NCI-H69 (cell line): ENCODE measurements around the gene HEXD.
A peak's percentile ranks its signal among the peaks of the same experiment; 100 is the strongest.

Experiments used
- DNase-seq: peaks from one replicate; lab custom pipeline; 2025; lab: John Stamatoyannopoulos, UW

HEXD gene

DNA sequence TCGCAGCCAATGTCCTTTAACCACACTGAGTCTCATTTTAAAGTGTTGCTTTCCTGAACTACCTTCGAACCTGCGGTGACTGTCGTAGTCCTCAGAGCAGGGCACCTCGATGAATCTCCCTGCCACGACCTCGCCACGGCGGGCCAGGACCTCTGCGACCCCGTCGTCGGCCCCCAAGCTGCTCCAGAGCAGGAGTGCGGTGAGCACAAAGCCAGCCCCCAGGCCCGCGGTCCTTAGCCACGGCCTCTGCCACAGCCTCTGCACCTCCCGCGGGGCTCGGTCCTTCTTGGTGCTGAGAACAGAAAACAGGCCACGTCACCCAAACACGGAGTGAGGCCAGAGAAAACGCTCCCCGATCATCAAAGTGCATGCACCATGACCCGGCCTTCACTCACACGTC, 2.8 kb upstream of the HEXD start:
- no peak for DNase-seq

DNA sequence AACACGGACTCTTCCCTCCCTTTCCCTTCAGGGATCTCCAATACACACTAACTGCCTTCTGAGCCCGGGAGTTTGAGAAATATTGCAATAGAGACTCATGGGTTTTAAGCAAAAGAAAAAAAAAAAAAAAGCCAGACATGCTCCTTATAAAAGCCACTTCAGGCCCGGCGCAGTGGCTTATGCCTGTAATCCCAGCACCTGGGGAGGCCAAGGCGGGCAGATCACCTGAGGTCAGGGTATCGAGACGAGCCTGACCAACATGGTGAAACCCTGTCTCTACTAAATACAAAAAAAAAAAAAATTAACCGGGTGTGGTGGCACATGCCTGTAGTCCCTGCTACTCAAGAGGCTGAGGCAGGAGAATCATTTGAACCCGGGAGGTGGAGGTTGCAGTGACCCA, 2.4 kb upstream of the HEXD start:
- DNase-seq, result no peak

GRCh38 chr17:82416264-82416663, 1.9 kb upstream of the HEXD start:
- no peak for DNase-seq

- DNase-seq, result peak; percentile 46
Measured at GRCh38 chr17:82416771-82417170, 1.4 kb upstream of the HEXD start.

DNA sequence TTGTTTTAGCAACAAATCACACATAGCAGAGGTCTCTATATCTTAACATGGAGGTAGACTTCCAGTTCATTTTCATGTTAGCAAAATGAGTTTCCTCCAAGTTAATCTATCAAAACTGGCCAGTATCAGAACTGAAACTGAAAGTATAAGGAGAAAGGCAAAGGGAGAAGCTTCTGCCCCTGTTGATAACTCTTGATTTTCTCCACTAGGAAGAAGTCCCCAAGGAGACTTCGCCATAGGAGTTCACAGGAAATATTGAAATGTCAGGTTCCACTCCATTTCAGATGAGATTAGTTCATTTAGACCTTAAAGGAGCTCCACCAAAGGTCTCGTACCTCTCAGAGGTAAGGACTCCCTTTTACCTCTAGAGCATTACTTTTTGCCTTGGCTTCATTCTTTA, 1.4 kb downstream of the HEXD start:
- DNase-seq, result no peak

GRCh38 chr17:82424001-82424862, 6.1 kb downstream of the HEXD start:
- peak; percentile 68 for DNase-seq

- DNase-seq, result no peak
Measured at GRCh38 chr17:82424863-82425159, 6.7 kb downstream of the HEXD start.

- no peak for DNase-seq
Measured at GRCh38 chr17:82428546-82428945, 10.4 kb downstream of the HEXD start.

DNA sequence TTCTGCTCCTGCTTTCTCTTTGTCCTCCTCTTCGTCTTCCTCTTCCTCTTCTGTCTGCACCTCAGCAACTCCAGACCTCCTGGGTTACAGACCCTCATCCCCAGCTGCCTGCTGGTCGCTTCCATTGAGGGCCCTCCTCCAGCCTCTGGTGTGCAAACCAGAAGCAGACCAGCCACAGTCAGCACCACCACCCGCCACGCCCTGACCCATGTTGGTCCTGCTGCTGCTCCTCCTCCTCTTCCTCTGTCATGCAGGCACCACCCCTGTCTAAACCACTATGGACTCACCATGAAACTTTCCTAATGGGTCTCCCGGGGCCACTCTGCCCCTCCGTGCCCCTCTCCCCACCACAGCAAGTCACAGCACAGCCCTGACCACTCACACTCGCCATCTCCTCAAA, 11.7 kb downstream of the HEXD start:
- DNase-seq, result no peak

DNA sequence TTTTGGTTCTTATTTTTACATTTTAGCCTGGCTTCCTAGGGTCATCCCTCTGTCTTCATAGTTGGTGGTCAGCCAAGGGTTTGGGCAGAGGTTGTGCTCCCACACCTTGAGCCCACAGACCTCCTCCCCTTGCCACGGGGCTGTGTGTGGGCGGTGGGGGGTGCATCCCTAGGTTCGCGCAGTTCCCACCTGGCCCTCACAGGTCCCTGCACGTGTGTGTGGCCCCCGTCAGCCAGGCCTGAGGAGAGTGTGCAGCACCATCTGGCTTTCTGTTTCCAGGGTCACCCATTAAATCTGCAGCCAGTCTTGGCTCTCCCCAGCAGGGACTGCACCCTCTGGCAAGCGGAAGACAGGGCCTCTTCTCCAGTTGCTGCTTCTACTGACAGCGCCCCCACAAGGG, 13.9 kb downstream of the HEXD start:
- no peak for DNase-seq

DNA sequence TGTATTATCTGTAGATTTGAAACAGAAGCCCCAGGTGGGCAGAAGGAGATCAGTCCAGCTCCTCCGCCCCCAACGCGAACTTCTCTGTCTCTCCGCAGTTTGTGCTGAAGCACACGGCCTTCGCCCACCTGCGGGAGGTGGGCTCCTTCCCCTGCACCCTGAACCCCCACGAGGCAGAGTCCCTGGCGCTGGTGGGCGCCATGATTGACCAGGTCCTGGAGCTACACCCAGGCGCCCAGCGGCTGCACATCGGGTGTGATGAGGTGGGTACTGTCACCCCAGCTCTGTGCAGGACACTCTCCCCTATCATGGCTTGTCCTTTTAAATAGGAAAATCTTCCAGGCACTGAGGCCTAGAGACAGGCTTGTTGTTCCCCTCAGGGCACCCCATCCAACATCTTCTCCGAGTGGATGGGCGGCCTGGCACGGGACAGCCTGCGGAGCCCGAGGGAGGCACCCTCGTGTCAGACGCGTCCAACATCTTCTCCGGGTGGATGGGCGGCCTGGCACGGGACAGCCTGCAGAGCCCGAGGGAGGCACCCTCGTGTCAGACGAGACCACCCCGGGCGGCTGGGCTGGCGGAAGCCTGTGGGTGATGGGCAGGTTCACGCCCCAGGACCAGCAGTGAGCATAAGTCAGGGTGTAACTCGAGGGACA, 15.5 kb downstream of the HEXD start:
- no peak for DNase-seq

DNA sequence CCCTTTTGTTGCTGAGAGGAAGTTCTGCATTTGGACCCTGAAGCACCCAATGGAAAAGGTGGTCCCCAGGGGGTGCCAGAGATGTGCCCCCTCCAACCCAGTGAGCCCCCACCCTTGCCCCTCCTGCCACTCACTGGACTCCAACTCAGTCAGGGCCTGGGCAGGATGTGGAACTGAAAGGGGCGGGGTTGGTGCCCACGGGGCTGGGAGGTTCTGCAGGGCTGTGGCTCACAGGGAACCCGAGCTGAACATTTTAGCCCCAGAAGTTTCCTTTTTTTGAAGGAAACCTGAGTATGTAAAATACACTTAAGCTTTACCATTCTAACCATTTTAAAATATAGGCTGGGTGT, 16.0 kb downstream of the HEXD start:
- DNase-seq, result no peak

DNA sequence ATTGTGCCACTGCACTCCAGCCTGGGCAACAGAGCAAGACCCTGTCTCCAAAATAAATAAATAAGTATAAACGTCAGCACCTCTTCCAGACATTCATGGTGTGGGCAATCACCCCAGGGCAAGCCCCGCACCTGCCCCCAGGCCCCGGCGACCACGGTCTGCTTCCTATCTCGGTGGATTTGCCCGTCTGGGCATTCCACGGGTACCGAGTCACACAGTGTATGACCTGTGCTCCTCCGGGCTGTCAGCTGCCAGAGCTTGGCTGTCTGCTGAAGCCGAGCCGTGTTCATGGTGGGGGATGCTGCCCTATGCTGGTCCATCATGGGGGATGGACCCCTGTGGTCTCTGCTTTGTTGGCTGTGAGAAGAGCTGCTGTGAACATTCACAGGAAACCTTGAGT, 17.0 kb downstream of the HEXD start:
- no peak for DNase-seq

DNA sequence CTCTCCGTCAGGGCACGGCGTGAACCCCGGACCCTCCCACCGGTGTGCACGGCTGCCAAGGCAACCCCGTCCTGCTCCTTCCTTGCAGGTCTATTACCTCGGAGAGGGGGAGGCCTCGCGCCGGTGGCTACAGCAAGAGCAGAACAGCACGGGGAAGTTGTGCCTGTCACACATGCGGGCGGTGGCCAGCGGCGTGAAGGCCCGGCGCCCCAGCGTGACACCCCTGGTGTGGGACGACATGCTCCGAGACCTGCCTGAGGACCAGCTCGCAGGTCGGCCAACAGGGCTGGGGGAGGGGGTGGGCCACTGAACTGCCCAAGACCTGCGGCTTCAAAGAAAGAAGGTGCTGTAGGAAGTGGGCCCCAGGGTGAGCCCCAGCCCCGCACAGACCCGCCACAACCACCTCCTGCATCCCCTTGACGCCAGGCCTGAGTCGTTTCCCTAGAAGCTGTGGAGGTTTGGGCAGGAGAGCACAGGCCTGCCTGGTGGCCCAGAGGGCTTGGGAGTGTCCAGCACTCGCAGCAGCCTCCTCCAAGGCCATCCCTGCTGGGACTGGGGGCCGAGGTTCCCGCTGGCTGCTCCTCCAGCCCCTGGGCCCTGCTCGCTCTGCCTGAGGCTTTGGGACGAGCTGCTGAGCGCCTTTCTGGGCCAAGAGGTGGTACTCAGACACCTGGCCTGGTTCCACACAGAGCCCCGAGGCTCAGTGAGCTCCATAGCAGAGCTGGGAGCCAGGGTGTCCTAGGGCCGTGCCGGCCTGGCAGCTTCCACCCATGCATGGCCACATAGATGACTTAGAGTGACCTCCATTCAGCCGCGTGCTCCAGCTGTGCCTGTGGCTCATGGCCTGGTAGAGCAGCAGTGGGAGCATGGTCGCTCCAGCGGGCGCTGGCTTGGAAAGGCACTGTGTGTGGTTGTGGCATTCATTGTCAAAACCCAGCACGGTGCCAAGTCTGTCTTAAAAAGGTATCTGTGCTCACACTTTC, 17.7 kb downstream of the HEXD start:
- DNase-seq, result no peak

- DNase-seq, result no peak
Measured at GRCh38 chr17:82436601-82437324, 18.6 kb downstream of the HEXD start.

DNA sequence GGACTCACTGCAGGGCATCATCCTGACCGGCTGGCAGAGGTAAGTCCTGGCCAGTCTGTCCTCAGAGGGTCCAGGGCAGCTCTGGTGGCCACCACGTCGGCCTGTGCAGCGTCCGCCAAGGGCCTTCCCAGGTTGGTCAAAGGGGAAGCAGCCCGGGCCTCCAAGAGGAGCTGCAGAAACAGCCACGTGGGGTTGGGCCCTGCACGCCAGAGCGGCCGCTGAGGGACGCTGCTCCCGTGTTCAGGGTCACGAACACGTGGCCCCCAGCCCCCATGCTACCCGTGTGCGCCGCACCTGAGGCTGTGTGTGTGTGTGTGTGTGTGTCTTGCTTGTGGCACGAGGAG, 19.1 kb downstream of the HEXD start:
- no peak for DNase-seq

- DNase-seq, result no peak
Measured at GRCh38 chr17:82438401-82439193, 20.4 kb downstream of the HEXD start.

- DNase-seq, result no peak
Measured at GRCh38 chr17:82439194-82439828, 21.2 kb downstream of the HEXD start.

DNA sequence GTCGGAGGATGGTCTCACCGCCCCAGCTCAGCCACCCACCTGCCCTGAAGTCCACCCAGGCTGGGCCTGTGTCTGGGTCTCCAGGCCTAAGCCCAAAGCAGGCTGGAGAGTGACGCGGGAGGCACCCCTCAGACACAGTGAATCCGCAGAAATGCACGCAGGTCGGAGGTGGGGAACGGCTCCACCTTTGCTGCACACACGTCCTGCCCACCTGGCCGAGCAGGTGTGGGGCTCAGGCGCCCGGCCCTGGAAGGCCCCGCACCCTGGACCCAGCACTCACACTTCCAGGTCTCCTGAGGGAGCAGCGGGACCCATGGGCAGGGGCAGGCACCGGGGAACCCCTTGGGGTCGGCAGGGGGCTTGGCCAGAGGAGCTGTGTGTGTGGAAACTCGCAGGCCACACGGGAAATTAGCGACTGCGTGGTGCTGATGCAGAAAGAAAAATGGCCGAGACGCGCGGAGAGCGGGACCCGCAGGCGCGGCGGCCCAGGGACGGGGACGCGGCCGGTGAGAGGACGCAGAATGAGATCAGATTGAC, 21.8 kb downstream of the HEXD start:
- no peak for DNase-seq

DNA sequence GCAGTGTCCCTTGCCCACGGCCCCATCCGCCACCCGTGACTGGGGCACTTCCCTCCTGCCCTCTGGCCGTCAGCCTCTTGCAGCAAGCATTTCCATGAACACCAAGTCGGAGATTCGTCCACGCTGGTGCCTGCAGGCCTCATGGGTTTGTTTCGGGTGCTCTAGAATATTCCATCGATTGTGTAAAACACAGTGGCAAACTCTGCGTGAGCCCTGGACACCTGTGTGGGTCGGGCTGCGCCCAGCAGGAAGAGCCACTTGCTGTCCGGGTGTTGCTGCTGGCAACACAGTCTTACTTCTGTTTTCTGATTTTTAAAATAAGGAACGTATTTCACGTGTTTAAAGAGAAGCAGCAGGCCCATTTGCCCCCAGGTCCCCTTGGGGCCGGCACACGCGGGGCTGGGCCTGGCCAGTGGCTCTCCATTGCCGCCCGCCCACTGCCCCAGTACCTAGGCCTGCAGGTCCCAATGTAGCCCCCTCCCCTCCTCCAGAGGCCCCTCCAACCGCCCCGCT, 22.4 kb downstream of the HEXD start:
- DNase-seq, result no peak
